ENCODE data around the gene NPM1. TPM values are rescaled to one million over a fixed set of nuclear protein-coding genes. Genes with fewer than 3 reads are reported as not detected.

The NPM1 gene
- total and polyA plus RNA-seq, 2 of the 13 experiments (the other 11 are each of a cell fraction or from before 2014, with no cell fraction given): 2,047 to 3,353 TPM

GRCh38 chr5:171340042-171340441 lies 47.6 kb upstream of the NPM1 start (continued):
- TF ChIP-seq SRSF4 (IDR thresholded peaks at IDR 0.05; ENCODE audit: low read depth, low read length, poor library complexity, severe bottlenecking): no peak
- no peak for TF ChIP-seq TCF12 (IDR thresholded peaks at IDR 0.05)
- TF ChIP-seq TCF12 (CRISPR knock-in tag; IDR thresholded peaks at IDR 0.05): no peak
- TF ChIP-seq SRSF1 (optimal IDR thresholded peaks at IDR 0.05; ENCODE audit: low read depth, low read length): no peak
- no peak for TF ChIP-seq ETV6 (CRISPR knock-in tag; conservative IDR thresholded peaks at IDR 0.05)

GRCh38 chr5:171340491-171340890 lies 47.2 kb upstream of the NPM1 start:
- POLR2A ChIA-PET: no interaction called here
- TF ChIP-seq EEA1 (CRISPR knock-in tag; IDR thresholded peaks at IDR 0.05; ENCODE audit: borderline replicate concordance): no peak
- no peak for TF ChIP-seq ZNF30 (CRISPR knock-in tag; IDR thresholded peaks at IDR 0.05)
- no peak for TF ChIP-seq ZSCAN12 (CRISPR knock-in tag; IDR thresholded peaks at IDR 0.05)
- no peak for TF ChIP-seq ETS1 (CRISPR knock-in tag; IDR thresholded peaks at IDR 0.05)
- TF ChIP-seq PAWR (CRISPR knock-in tag; IDR thresholded peaks at IDR 0.05; ENCODE audit: borderline replicate concordance): no peak
- Histone ChIP-seq H3K27me3 (ENCODE audit: control insufficient read depth in 1 of 2, insufficient read depth in 2 of 2, low read length in 2 of 2) (peaks cover 2 to 26% of the 10 kb centered on the region in 2 experiments; a peak in 4 of 5 replicates), H3K27ac (ENCODE audit: extremely low read length, insufficient read depth, low read length) (no peak overlapping the region), H3K4me3 (replicated peaks in 1 of 3; ENCODE audit: insufficient read depth in 1 of 3, low read depth in 2 of 3, low read length in 3 of 3) (no peak overlapping the region), H2AFZ (ENCODE audit: low read length) (no peak overlapping the region), H3K4me1 (ENCODE audit: insufficient read depth, low read length) (no peaks in the 10 kb centered on the region), H4K20me1 (ENCODE audit: insufficient read depth, low read length) (no peaks in the 10 kb centered on the region), H3K4me2 (ENCODE audit: low read depth, low read length) (no peak overlapping the region), H3K79me2 (ENCODE audit: insufficient read depth, low read length) (no peaks in the 10 kb centered on the region), H3K9ac (ENCODE audit: insufficient read depth, low read depth, low read length) (no peak overlapping the region), H3K9me3 (ENCODE audit: low read length) (no peaks in the 10 kb centered on the region), H3K36me3 (replicated peaks in 1 of 2; ENCODE audit: control insufficient read depth in 1 of 2, insufficient read depth in 2 of 2, low read length in 2 of 2) (no peaks in the 10 kb centered on the region)
- in situ Hi-C loops (cut with HindIII; ENCODE audit: extremely low pct_ligation_motif_present, low pct_unique_long_range_greater_than_20kb): loop anchor here (10.0 kb wide), 1 partner anchor 596 kb away; no protein-coding TSS in a partner anchor
- CTCF ChIA-PET (ENCODE audit: low intra/inter-chr PET ratio, low total read pairs): interaction anchor here (1.3 kb wide), 1 partner anchor 133 kb away, joined by 3 read pairs; no protein-coding TSS in a partner anchor
- ATAC-seq (no peak), DNase-seq (ENCODE audit: low spot score) (peak; percentile 5), FAIRE-seq (no peak)
- intact Hi-C loops (cut with micrococcal nuclease; ENCODE audit: unreplicated experiment): loop anchor here (10.0 kb wide), 1 partner anchor 356 kb away; no protein-coding TSS in a partner anchor
- no TSS peak for BruUV-seq (replicated peaks)
- WGBS (ENCODE audit: low lambda C conversion rate): 0% methylated on average over 6 of the region's 6 CpGs

Measured in HepG2 (cell line).